Pancreas (tissue), 10 donors: ENCODE results near the gene LILRA1. TPM values are rescaled to one million over a fixed set of nuclear protein-coding genes. Genes with fewer than 3 reads are reported as not detected.
"Not testable (repeated sequence)": the region's sequence is repeated elsewhere in the genome, so short reads cannot be mapped to it uniquely, and the experiment has no call there.

ENCODE experiments used
- ATAC-seq, 4 donors: fragments of 200-7000 bp; cut with Tn5 transposase; one replicate each; pipeline versions ENCODE4 v1.8.0 to v1.9.1; 2020; ENCODE audit warnings: mild to moderate bottlenecking in 4 of 4, moderate library complexity in 4 of 4
- DNase-seq, 6 donors: peaks; one replicate each; pipeline ENCODE4 v3.0.0-alpha.2; 2020
- FAIRE-seq: peaks from 2 replicates; lab custom pipeline; 2012; peaks lifted over from hg19 to GRCh38; lab: Jason Lieb, UNC
- H3K27ac ChIP-seq, 4 donors: fragments of 200-600 bp; sonication (generic); 1 replicate in 3 of 4; 2 replicates in 1 of 4; pipeline versions ENCODE4 v1.5.0 to v1.8.0; 2020
- H3K27me3 ChIP-seq, 4 donors: fragments of 200-600 bp; one replicate each; pipeline ENCODE4 v1.8.0; 2021
- H3K36me3 ChIP-seq, 3 donors: fragments of 200-600 bp; sonication (generic) in 1 of 3; one replicate each; pipeline versions ENCODE4 v1.5.0 to v1.8.0; 2020 to 2021
- H3K4me1 ChIP-seq, 3 donors: fragments of 200-600 bp; one replicate each; pipeline ENCODE4 v1.8.0; 2021
- H3K4me3 ChIP-seq, 4 donors: fragments of 200-600 bp; sonication (generic) in 2 of 4; one replicate each; pipeline versions ENCODE4 v1.5.0 to v1.8.0; 2020 to 2021
- H3K9me3 ChIP-seq, 4 donors: fragments of 200-600 bp; one replicate each; pipeline ENCODE4 v1.8.0; 2021
- WGBS, 2 donors: extraction: QIAGEN DNeasy Blood & Tissue Kit; methylation state at CpG; one replicate each; pipeline ENCODE4 v1.1.7; 2013; 5-methylcytosine and 5-hydroxymethylcytosine counted together
- intact Hi-C, 3 donors: fragments of 100-400 bp; cut with DNase I; formaldehyde crosslinking; loops; one replicate each; pipeline versions ENCODE4 v1.11.1 to v1.14.2; 2022
- polyA plus RNA-seq, 2 donors: library from polyadenylated mRNA; stranded (reverse); fragments of 200-250 nt; gene quantifications; one replicate each; pipeline ENCODE4 v1.2.3, GENCODE V29; 2013
- total RNA-seq, 6 donors: library from RNA; stranded (reverse); fragmentation: NEBNext Ultra II Directional in 4 of 6; extraction: Animal tissue kit (Norgen Biotek cat#: 25700) in 4 of 6; gene quantifications; one replicate each; pipeline versions ENCODE4 v1.2.1 to v1.2.4, GENCODE V29; 2021 to 2023
- TF ChIP-seq, protein P1 (sequence below), 4 donors: fragments of 200-600 bp; sonication (generic) in 3 of 4; IDR thresholded peaks; one replicate each; pipeline versions ENCODE4 v1.5.0 to v1.8.0; 2021; ENCODE audit warnings: antibody characterized with exemption in 4 of 4
- donor health status: healthy with polysubstance abuse.
- donor health status: DM: no; HTN: no; CAD: no; lungs with moderate emphysema.
- donor health status: DM: no; HTN: no; CAD: no.
- donor health status: control.
- donor health status: control.
- donor health status: Bipolar disorder and iron deficiency.
- donor health status: DM: yes; HTN: yes; CAD: no.
- donor health status: DM: no; HTN: no; CAD: no.
- donor health status: DM: no; HTN: no; CAD: no.
- donor health status: DM: yes; HTN: yes; CAD: no.

LILRA1 gene
- total and polyA plus RNA-seq, 8 donors, result 0.08 to 1.5 (median 0.23) TPM; not detected in 1

DNA sequence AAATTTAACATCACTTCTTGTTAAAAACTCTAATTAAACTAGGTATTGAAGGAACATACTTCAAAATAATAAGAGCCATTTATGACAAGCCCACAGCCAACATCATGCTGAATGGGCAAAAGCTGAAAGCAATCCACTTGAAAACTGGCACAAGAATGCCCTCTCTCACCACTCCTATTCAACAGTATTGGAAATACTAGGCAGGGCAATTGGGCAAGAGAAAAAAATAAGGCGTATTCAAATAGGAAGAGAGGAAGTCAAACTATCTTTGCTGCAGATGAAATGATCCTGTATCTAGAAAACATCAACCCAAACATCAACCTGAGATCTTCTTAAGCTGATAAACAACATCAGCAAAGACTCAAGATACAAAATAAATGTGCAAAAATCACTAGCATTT lies 21.3 kb downstream of the LILRA1 start:
- FAIRE-seq, result no peak
- H3K9me3 ChIP-seq, result no peaks in the 10 kb centered on the region
- no peak overlapping the region for H3K27ac ChIP-seq
- no peaks in the 10 kb centered on the region for H3K36me3 ChIP-seq
- TF ChIP-seq, protein P1, sequence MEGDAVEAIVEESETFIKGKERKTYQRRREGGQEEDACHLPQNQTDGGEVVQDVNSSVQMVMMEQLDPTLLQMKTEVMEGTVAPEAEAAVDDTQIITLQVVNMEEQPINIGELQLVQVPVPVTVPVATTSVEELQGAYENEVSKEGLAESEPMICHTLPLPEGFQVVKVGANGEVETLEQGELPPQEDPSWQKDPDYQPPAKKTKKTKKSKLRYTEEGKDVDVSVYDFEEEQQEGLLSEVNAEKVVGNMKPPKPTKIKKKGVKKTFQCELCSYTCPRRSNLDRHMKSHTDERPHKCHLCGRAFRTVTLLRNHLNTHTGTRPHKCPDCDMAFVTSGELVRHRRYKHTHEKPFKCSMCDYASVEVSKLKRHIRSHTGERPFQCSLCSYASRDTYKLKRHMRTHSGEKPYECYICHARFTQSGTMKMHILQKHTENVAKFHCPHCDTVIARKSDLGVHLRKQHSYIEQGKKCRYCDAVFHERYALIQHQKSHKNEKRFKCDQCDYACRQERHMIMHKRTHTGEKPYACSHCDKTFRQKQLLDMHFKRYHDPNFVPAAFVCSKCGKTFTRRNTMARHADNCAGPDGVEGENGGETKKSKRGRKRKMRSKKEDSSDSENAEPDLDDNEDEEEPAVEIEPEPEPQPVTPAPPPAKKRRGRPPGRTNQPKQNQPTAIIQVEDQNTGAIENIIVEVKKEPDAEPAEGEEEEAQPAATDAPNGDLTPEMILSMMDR (IDR thresholded peaks at IDR 0.05), result no peak
- peaks cover 0 to 7% (median 0%) of the 10 kb centered on the region in 4 donors for H3K27me3 ChIP-seq
- WGBS, 2 donors, result 61 to 91% methylated on average over 1 of the region's 1 CpG
- no peak for ATAC-seq
- no peaks in the 10 kb centered on the region for H3K4me1 ChIP-seq
- H3K4me3 ChIP-seq, result no peak overlapping the region
- intact Hi-C loops, result no loop called here
- no peak for DNase-seq

DNA sequence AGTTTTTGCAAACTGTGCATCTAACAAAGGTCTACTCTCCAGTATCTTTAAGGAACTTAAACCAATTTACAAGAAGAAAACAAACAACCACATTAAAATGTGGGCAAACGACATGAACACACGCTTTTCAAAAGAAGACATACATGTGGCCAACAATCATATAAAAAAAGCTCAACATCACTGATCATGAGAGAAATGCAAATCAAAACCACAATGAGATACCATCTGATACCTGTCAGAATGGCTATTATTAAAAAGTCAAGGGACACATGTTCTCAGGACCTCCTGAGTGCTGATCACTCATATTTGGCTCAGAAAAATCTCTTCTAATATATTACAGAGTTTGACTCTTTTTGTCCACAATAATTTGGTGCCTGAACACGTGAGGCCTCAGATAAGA lies 22.6 kb downstream of the LILRA1 start:
- Histone ChIP-seq H3K4me3 (no peak overlapping the region), H3K4me1 (no peaks in the 10 kb centered on the region), H3K36me3 (no peaks in the 10 kb centered on the region), H3K27me3 (peaks cover 0 to 7% (median 0%) of the 10 kb centered on the region in 4 donors), H3K27ac (no peak overlapping the region), H3K9me3 (no peaks in the 10 kb centered on the region)
- DNase-seq (no peak), ATAC-seq (no peak), FAIRE-seq (no peak)
- intact Hi-C loops, result no loop called here
- WGBS, 2 donors, result 42 to 50% methylated on average over 3 of the region's 3 CpGs
- TF ChIP-seq, protein P1 (IDR thresholded peaks at IDR 0.05), result no peak

DNA sequence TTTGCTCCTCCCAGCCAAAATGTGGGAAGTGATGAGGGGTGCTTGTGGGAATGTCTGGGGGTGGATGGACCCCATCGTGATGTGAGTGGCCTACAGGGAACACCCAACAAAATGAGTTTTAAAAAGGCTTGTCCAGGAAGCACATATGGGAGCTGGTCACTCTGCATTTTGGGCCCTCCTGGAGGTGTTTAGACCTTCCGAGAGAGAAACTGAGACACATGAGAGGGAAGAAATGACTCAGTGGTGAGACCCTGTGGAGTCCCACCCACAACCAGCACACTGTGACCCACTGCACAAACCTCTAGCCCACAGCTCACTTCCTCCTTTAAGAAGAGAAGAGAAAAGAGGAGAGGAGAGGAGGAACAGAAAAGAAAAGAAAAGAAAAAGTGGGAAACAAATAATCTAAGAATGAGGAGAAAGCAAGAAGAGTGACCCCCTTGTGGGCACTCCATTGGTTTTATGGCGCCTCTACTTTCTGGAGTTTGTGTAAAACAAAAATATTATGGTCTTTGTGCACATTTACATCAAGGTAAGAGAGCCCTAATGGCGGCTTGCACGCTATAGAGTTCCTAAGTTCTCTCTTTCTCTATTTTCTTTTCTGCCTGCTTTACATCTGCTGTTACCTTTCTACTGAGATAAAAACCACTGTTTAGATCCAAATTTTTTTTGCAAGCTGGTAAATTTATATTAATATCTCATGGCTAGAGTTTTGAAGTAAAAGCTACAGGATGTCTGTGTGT lies 23.6 kb downstream of the LILRA1 start:
- H3K4me3 ChIP-seq, result no peak overlapping the region
- intact Hi-C loops, result no loop called here
- TF ChIP-seq, protein P1 (IDR thresholded peaks at IDR 0.05), result no peak
- no peak overlapping the region for H3K27ac ChIP-seq
- FAIRE-seq (no peak), ATAC-seq (peak in 1 of 4 donors; percentile 42), DNase-seq (no peak)
- H3K4me1 ChIP-seq, result no peaks in the 10 kb centered on the region
- H3K36me3 ChIP-seq, result no peaks in the 10 kb centered on the region
- H3K9me3 ChIP-seq, result no peaks in the 10 kb centered on the region
- WGBS, 2 donors, result 36 to 55% methylated on average over 5 of the region's 5 CpGs
- peaks cover 0 to 7% (median 0%) of the 10 kb centered on the region in 4 donors for H3K27me3 ChIP-seq

DNA sequence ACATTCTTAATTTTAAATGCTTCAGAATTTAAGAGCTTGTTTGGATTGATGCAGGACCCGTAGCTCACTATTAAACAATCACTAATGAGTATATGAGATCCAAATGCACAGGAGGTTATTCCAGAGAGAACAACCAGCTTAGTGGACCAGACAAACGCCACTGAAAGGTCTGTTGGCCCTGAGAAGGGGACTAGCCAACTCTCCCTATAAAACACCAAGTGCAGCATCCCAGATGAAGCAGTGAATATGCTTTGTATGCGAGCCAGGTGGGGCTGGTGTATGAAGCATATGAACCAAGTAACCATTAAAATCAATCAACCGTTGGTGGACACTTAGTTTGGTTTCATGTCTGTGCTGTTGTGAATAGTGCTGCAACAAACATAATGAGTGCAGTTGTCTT lies 27.0 kb downstream of the LILRA1 start:
- TF ChIP-seq, protein P1 (IDR thresholded peaks at IDR 0.05), result no peak
- Histone ChIP-seq H3K4me1 (no peaks in the 10 kb centered on the region), H3K4me3 (no peak overlapping the region), H3K9me3 (no peaks in the 10 kb centered on the region), H3K27me3 (peaks cover 0 to 7% (median 0%) of the 10 kb centered on the region in 4 donors), H3K36me3 (no peaks in the 10 kb centered on the region), H3K27ac (no peak overlapping the region)
- ATAC-seq, result no peak
- no peak for DNase-seq
- intact Hi-C loops, result no loop called here
- WGBS, 2 donors, result 45 to 48% methylated on average over 4 of the region's 4 CpGs
- FAIRE-seq, result no peak

DNA sequence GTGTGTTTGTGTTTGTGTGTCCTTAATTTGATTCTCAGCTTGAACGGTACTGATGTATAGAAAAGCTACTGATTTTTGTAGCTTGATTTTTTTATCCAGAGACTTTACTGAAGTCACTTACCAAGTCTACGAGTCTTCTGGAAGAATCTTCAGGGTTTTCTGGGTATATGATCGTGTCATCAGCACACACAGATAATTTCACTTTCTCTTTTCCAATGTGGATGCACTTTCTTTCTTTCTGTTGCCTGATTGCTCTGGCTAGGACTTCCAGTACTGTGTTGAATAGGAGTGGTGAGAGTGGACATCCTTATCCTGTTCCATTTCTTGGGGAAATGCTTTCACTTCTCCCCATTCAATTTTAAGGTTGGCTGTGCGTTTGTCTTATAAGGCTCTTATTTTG lies 29.0 kb downstream of the LILRA1 start:
- TF ChIP-seq, protein P1 (IDR thresholded peaks at IDR 0.05), result no peak
- WGBS, 2 donors, result 36 to 49% methylated on average over 4 of the region's 4 CpGs

DNA sequence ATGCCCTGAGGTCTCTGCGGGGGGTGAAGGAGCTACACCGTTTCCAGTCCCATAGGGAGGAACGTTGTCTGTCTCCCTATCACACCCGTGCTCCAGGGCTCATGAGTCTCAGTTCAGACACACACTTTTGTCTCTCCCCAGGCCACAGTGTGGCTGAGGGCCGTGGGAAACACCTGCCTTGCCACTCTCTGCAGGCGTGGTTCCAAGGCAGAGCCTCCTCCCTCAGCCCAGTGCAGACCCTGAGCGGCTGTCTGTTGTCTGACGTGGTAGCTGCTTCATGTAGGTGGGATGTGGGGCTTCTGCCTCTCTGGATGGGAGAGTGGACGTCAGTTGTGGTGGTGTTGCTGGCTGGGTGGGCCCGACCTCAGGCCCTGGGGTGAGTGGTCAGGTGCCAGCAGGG lies 30.8 kb downstream of the LILRA1 start:
- FAIRE-seq, H3K4me1 ChIP-seq, ATAC-seq, H3K4me3 ChIP-seq, intact Hi-C loops, H3K36me3 ChIP-seq, H3K27me3 ChIP-seq, H3K27ac ChIP-seq, DNase-seq, H3K9me3 ChIP-seq: not testable (repeated sequence)
- 51 to 58% methylated on average over 8 to 10 of the region's 10 CpGs for WGBS, 2 donors

More for the DNA sequence above, 29.0 kb downstream of the LILRA1 start:
- ATAC-seq, result no peak
- Histone ChIP-seq H3K4me1 (no peaks in the 10 kb centered on the region), H3K4me3 (no peak overlapping the region), H3K27ac (no peak overlapping the region), H3K9me3 (no peaks in the 10 kb centered on the region), H3K36me3 (no peaks in the 10 kb centered on the region), H3K27me3 (peaks cover 0 to 7% (median 0%) of the 10 kb centered on the region in 4 donors)
- FAIRE-seq, result no peak
- intact Hi-C loops, result no loop called here
- DNase-seq, result no peak

DNA sequence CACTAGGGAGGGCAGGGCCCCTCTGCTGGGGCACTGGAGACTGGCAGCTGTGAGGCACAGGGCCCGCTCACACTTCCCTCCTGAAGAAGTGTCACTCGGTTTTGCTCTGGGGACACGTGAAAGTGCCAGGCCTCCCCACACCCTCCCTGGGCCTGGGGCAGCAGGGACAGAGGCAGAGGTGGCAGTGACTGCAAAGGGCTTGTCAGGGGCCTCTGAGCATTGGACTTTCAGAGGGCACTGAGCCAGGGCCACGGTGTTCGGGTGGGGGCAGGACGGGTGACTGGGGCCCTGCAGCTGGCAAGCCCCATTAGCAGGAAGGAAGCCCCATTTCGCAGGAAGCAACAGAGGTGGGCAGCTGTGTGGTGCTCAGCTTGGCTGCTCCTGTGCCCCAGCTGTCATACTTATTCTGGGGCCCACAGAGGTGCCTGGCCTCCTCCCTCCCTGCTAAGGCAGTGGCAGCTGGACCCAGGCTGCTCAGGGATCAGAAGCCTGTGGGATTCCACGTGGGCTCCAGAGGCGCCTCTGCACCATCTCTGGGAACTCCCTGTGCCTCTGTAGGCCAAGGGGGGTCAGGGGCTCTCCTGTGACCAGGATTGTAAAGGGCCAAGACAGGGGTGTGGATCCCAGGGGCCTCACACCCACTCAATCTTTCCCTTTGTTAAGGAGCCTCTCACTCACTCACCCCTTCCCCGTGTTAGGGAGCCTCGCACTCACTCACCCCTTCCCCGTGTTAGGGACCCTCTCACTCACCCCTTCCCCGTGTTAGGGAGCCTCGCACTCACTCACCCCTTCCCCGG lies 31.7 kb downstream of the LILRA1 start:
- DNase-seq, FAIRE-seq, H3K27ac ChIP-seq, H3K4me1 ChIP-seq, H3K36me3 ChIP-seq, intact Hi-C loops, H3K4me3 ChIP-seq, H3K27me3 ChIP-seq, H3K9me3 ChIP-seq, ATAC-seq: not testable (repeated sequence)
- WGBS, 2 donors, result 47 to 55% methylated on average over 8 to 10 of the region's 15 CpGs
